HL-60 (cell line): ENCODE data around the gene BIRC7.

ENCODE experiments used
- DNase-seq, 2 experiments: peaks; one replicate each; pipeline ENCODE4 v3.0.0-alpha.2; 2010 to 2020; ENCODE audit warnings: low read depth in 1 of 2, low spot score in 1 of 2
- H3K27ac ChIP-seq: fragments of 250-450 bp; sonication (Bioruptor Pico); replicated peaks from 2 replicates; pipeline ENCODE4 v1.5.1; 2020; ENCODE audit warnings: mild to moderate bottlenecking, moderate library complexity
- H3K27me3 ChIP-seq: fragments of 250-450 bp; sonication (Bioruptor Pico); 2 replicates; pipeline ENCODE4 v1.5.1; 2021; ENCODE audit warnings: mild to moderate bottlenecking, moderate library complexity; ENCODE audit not compliant: insufficient read depth, poor library complexity, severe bottlenecking
- H3K4me3 ChIP-seq: replicated peaks from 2 replicates; pipeline ENCODE4 v1.5.1; 2011; ENCODE audit warnings: mild to moderate bottlenecking, control low read depth, low read length; ENCODE audit not compliant: insufficient read depth
- CTCF ChIP-seq: IDR thresholded peaks from one replicate; pipeline ENCODE4 v1.5.1; 2011; ENCODE audit warnings: low read length, control low read depth, inconsistent platforms; ENCODE audit not compliant: insufficient read depth
- GABPA ChIP-seq: IDR thresholded peaks from 2 replicates; pipeline ENCODE4 v1.6.1; 2012; ENCODE audit warnings: low read depth
- POLR2AphosphoS5 ChIP-seq: IDR thresholded peaks from 2 replicates; pipeline ENCODE4 v1.6.1; 2012; ENCODE audit warnings: low read depth
- REST ChIP-seq: IDR thresholded peaks from 2 replicates; pipeline ENCODE4 v1.6.1; 2012; ENCODE audit warnings: low read depth; ENCODE audit not compliant: insufficient replicate concordance
- SPI1 ChIP-seq: IDR thresholded peaks from 2 replicates; pipeline ENCODE4 v1.6.1; 2012; ENCODE audit warnings: low read depth, mild to moderate bottlenecking, borderline replicate concordance

BIRC7 gene

GRCh38 chr20:63253438-63254231, 17.9 kb downstream of the BIRC7 start:
- Histone ChIP-seq H3K27ac (no peak overlapping the region), H3K27me3 (peaks cover 46% of the 10 kb centered on the region), H3K4me3 (no peak overlapping the region)
- DNase-seq: no peak
- TF ChIP-seq REST: no peak
- no peak for TF ChIP-seq GABPA
- TF ChIP-seq CTCF: no peak
- no peak for TF ChIP-seq POLR2AphosphoS5
- no peak for TF ChIP-seq SPI1

- H3K27ac ChIP-seq: no peak within 1 kb of the TSS
- H3K4me3 ChIP-seq: no peak within 1 kb of the TSS
- peaks cover 52% of the 10 kb centered on the region for H3K27me3 ChIP-seq
- DNase-seq: no peak
- TF ChIP-seq REST: no peak
- no peak for TF ChIP-seq SPI1
- no peak for TF ChIP-seq CTCF
- TF ChIP-seq GABPA: no peak
- TF ChIP-seq POLR2AphosphoS5: no peak
These were observed 18.5 kb downstream of the BIRC7 start, which contains the start of gene NKAIN4 for GRCh38 chr20:63254232-63254605. TSS of gene NKAIN4 (minus strand) at chr20:63254463. CDS start at chr20:63254450, 13 bp downstream.

GRCh38 chr20:63254606-63255384, 19.1 kb downstream of the BIRC7 start:
- Histone ChIP-seq H3K27me3 (peaks cover 55% of the 10 kb centered on the region), H3K4me3 (no peak overlapping the region), H3K27ac (no peak overlapping the region)
- TF ChIP-seq REST (no peak), POLR2AphosphoS5 (no peak), SPI1 (no peak), GABPA (no peak), CTCF (no peak)
- DNase-seq: no peak
